ENCODE results near the gene TMEM89.

DNA sequence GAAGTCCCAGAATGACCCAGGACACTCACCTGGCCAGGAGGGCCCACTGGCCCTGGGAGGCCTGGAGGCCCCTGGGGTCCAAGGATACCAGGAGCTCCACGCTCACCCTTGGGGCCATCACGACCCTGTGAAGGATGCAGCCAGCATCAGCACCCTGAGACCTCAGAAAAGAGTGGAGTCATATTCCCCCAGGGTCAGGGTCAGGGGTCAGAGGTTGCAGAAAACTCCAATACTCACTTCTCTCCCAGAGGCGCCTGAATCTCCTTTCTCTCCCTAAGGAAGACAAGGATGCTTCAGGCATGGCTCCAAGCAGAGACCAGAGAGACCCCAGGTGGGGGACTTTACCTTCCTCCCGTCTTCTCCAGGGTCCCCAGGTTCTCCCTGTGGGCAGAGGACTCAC is 44.9 kb downstream of the TMEM89 start:
- no peak for TF ChIP-seq FOXM1 (IDR thresholded peaks at IDR 0.05; ENCODE audit: borderline replicate concordance)
- TF ChIP-seq L3MBTL2 (conservative IDR thresholded peaks at IDR 0.05): no peak
- TF ChIP-seq SP1 (IDR thresholded peaks at IDR 0.05): no peak
- no peak for TF ChIP-seq FOXA1 (IDR thresholded peaks at IDR 0.05)
- TF ChIP-seq ARNT (IDR thresholded peaks at IDR 0.05): no peak
- TF ChIP-seq ELF4 (IDR thresholded peaks at IDR 0.05): no peak
- TF ChIP-seq BHLHE40 (IDR thresholded peaks at IDR 0.05; ENCODE audit: borderline replicate concordance): no peak
- no peak for TF ChIP-seq LEF1 (IDR thresholded peaks at IDR 0.05; ENCODE audit: borderline replicate concordance)
- TF ChIP-seq NFRKB (IDR thresholded peaks at IDR 0.05): no peak
- TF ChIP-seq ZNF384 (IDR thresholded peaks at IDR 0.05): no peak
- no peak for TF ChIP-seq FOXK2 (IDR thresholded peaks at IDR 0.05)
- TF ChIP-seq, protein P1, sequence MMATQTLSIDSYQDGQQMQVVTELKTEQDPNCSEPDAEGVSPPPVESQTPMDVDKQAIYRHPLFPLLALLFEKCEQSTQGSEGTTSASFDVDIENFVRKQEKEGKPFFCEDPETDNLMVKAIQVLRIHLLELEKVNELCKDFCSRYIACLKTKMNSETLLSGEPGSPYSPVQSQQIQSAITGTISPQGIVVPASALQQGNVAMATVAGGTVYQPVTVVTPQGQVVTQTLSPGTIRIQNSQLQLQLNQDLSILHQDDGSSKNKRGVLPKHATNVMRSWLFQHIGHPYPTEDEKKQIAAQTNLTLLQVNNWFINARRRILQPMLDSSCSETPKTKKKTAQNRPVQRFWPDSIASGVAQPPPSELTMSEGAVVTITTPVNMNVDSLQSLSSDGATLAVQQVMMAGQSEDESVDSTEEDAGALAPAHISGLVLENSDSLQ (IDR thresholded peaks at IDR 0.05): no peak
- TF ChIP-seq TARDBP (IDR thresholded peaks at IDR 0.05): no peak

Measured in HEK293T (cell line).